B cell (primary cell): ENCODE data around the gene LKAAEAR1. TPM values are rescaled to one million over a fixed set of nuclear protein-coding genes. Genes with fewer than 3 reads are reported as not detected.

ENCODE experiments used
- ATAC-seq: fragments of 200-7000 bp; cut with Tn5 transposase; one replicate; pipeline ENCODE4 v1.10.0; 2021; ENCODE audit warnings: low read depth, mild to moderate bottlenecking, moderate number of reproducible peaks, moderate library complexity
- CTCF ChIA-PET: fragments of 350-600 bp; sonication (Branson Sonifier 250); formaldehyde crosslinking; loops from one replicate; lab custom pipeline; 2021; ENCODE audit warnings: antibody characterized with exemption, inconsistent platforms; lab: Charles Lee
- POLR2A ChIA-PET: fragments of 350-600 bp; sonication (Branson Sonifier 250); formaldehyde crosslinking; loops from one replicate; lab custom pipeline; 2021; ENCODE audit warnings: antibody characterized with exemption; lab: Charles Lee
- DNase-seq: peaks from one replicate; pipeline ENCODE4 v3.0.0; 2013
- H2AFZ ChIP-seq: 2 replicates; pipeline ENCODE4 v1.6.1; 2012; ENCODE audit warnings: mild to moderate bottlenecking, low read depth, low read length; ENCODE audit not compliant: insufficient read depth, poor library complexity, severe bottlenecking
- H3K27ac ChIP-seq, 2 donors: 1 replicate in 1 of 2; 2 replicates in 1 of 2; pipeline ENCODE4 v1.5.1; 2012 to 2013; ENCODE audit warnings: low read length in 2 of 2, mild to moderate bottlenecking in 2 of 2, moderate library complexity in 1 of 2
- H3K27me3 ChIP-seq, 4 experiments: fragments of 200-600 bp in 1 of 4; sonication (generic) in 1 of 4; replicated peaks in 1 of 4; 1 replicate in 2 of 4; 2 replicates in 2 of 4; pipeline versions ENCODE4 v1.6.1 to v1.7.0; 2013 to 2016; ENCODE audit warnings: low read length in 3 of 4, mild to moderate bottlenecking in 2 of 4, mixed read lengths in 1 of 4, moderate library complexity in 1 of 4; ENCODE audit not compliant: insufficient read depth in 4 of 4, control insufficient read depth in 3 of 4; ENCODE audit errors: control extremely low read depth in 1 of 4
- H3K36me3 ChIP-seq, 2 experiments: replicated peaks in 1 of 2; 1 replicate in 1 of 2; 2 replicates in 1 of 2; pipeline versions ENCODE4 v1.6.1 to v1.7.1; 2013; ENCODE audit warnings: low read length in 1 of 2; ENCODE audit not compliant: insufficient read depth in 2 of 2, control insufficient read depth in 1 of 2; ENCODE audit errors: control extremely low read depth in 1 of 2, extremely low read depth in 1 of 2
- H3K4me1 ChIP-seq, 2 donors: fragments of 200-600 bp in 1 of 2; sonication (generic) in 1 of 2; 1 replicate in 1 of 2; 2 replicates in 1 of 2; pipeline versions ENCODE4 v1.5.1 to v1.6.1; 2013 to 2017; ENCODE audit warnings: low read length in 2 of 2; ENCODE audit not compliant: control insufficient read depth in 2 of 2, insufficient read depth in 2 of 2
- H3K4me2 ChIP-seq: replicated peaks from 2 replicates; pipeline ENCODE3; 2012; ENCODE audit warnings: mild to moderate bottlenecking, low read depth, low read length; ENCODE audit not compliant: poor library complexity, severe bottlenecking
- H3K4me3 ChIP-seq, 5 experiments: fragments of 200-600 bp in 1 of 5; sonication (generic) in 1 of 5; 1 replicate in 3 of 5; 2 replicates in 2 of 5; pipeline versions ENCODE4 v1.5.1 to v1.7.0; 2011 to 2016; ENCODE audit warnings: low read length in 4 of 5, mild to moderate bottlenecking in 4 of 5, low read depth in 2 of 5, control low read depth in 1 of 5, moderate library complexity in 1 of 5; ENCODE audit not compliant: insufficient read depth in 1 of 5; ENCODE audit errors: control extremely low read depth in 1 of 5, extremely low read depth in 1 of 5
- H3K79me2 ChIP-seq: fragments of 200-600 bp; sonication (generic); one replicate; pipeline ENCODE4 v1.6.0; 2016; ENCODE audit warnings: low read length; ENCODE audit not compliant: control insufficient read depth, insufficient read depth
- H3K9ac ChIP-seq: fragments of 200-600 bp; sonication (generic); 2 replicates; pipeline ENCODE4 v1.6.1; 2017; ENCODE audit warnings: mild to moderate bottlenecking, low read length, moderate library complexity
- H3K9me3 ChIP-seq, 3 donors: one replicate each; pipeline versions ENCODE4 v1.6.1 to v1.7.1; 2013; ENCODE audit warnings: low read length in 2 of 3; ENCODE audit not compliant: control insufficient read depth in 2 of 3, insufficient read depth in 1 of 3; ENCODE audit errors: control extremely low read depth in 1 of 3
- H4K20me1 ChIP-seq: 2 replicates; pipeline ENCODE4 v1.6.0; 2012; ENCODE audit warnings: mild to moderate bottlenecking, low read length; ENCODE audit not compliant: insufficient read depth, control insufficient read depth, poor library complexity, severe bottlenecking
- H3K27ac Mint-ChIP-seq: one replicate; pipeline ENCODE4 v1.8.0; 2021; ENCODE audit warnings: mixed read lengths
- H3K27me3 Mint-ChIP-seq: one replicate; pipeline ENCODE4 v1.8.0; 2021; ENCODE audit warnings: mixed read lengths
- H3K4me1 Mint-ChIP-seq: one replicate; pipeline ENCODE4 v1.8.0; 2021; ENCODE audit warnings: mixed read lengths
- H3K4me3 Mint-ChIP-seq: one replicate; pipeline ENCODE4 v1.8.0; 2021; ENCODE audit warnings: mixed read lengths
- H3K9me3 Mint-ChIP-seq: one replicate; pipeline ENCODE4 v1.8.0; 2022; ENCODE audit warnings: mixed read lengths; ENCODE audit not compliant: insufficient read depth
- CTCF ChIP-seq: fragments of 200-600 bp; IDR thresholded peaks from one replicate; pipeline ENCODE4 v1.8.0; 2022; ENCODE audit warnings: antibody characterized with exemption, mild to moderate bottlenecking
- EZH2 ChIP-seq: IDR thresholded peaks from 2 replicates; pipeline ENCODE4 v1.6.1; 2012; ENCODE audit warnings: borderline replicate concordance, low read depth, mild to moderate bottlenecking, moderate library complexity, low read length; ENCODE audit not compliant: insufficient read depth, poor library complexity, severe bottlenecking
- WGBS: methylation state at CpG from one replicate; pipeline ENCODE4 v1.1.5; 2013; ENCODE audit warnings: missing lambda C conversion rate; ENCODE audit not compliant: insufficient coverage; 5-methylcytosine and 5-hydroxymethylcytosine counted together
- intact Hi-C: fragments of 100-400 bp; cut with micrococcal nuclease; formaldehyde crosslinking; loops from one replicate; pipeline ENCODE4 v1.10.0; 2022
- polyA plus RNA-seq: library from polyadenylated mRNA; depleted of rRNA; stranded (reverse); fragments of >200 nt; gene quantifications from 2 replicates; pipeline ENCODE4 v1.2.3, GENCODE V29; 2012
- total RNA-seq, 2 donors: library from RNA; stranded (reverse); fragments of 120-200 nt in 1 of 2; gene quantifications; 1 replicate in 1 of 2; 2 replicates in 1 of 2; pipeline versions ENCODE4 v1.2.3 to v1.2.4, GENCODE V29; 2013 to 2022

LKAAEAR1 gene
- total and polyA plus RNA-seq, 2 donors (not counting 1 experiment from before 2014, with no cell fraction given), result 1.9 TPM; not detected in 1

GRCh38 chr20:64049060-64049877 lies 34.9 kb downstream of the LKAAEAR1 start, which contains the start of gene SOX18:
SOX18 (minus strand) TSS chr20:64049639; CDS start chr20:64049516, 123 bp downstream.
- no peak for TF ChIP-seq CTCF
- Histone ChIP-seq H3K79me2 (no peaks in the 10 kb centered on the region), H4K20me1 (no peaks in the 10 kb centered on the region), H3K4me1 (peaks cover 9 to 11% of the 10 kb centered on the region in 2 donors), H3K9me3 (peaks cover 0 to 10% (median 0%) of the 10 kb centered on the region in 3 donors), H3K9ac (peak within 1 kb of the TSS; percentile 15), H3K27ac (no peak within 1 kb of the TSS), H3K4me2 (peak within 1 kb of the TSS; percentile 58), H3K4me3 (no peak within 1 kb of the TSS), H3K27me3 (peaks cover 0 to 66% (median 28%) of the 10 kb centered on the region in 4 experiments), H3K36me3 (no peaks in the 10 kb centered on the region), H2AFZ (no peak within 1 kb of the TSS)
- ChIA-PET CTCF (interaction anchor here (1.0 kb wide), 1 partner anchor 11 kb away, joined by 3 read pairs; no protein-coding TSS in a partner anchor), POLR2A (no interaction called here)
- 1% methylated on average over 85 of the region's 111 CpGs for WGBS
- H3K27ac Mint-ChIP-seq, result no peak within 1 kb of the TSS
- H3K4me3 Mint-ChIP-seq, result peak within 1 kb of the TSS; percentile 55
- no peak for ATAC-seq
- peaks cover 41% of the 10 kb centered on the region for H3K27me3 Mint-ChIP-seq
- no peaks in the 10 kb centered on the region for H3K9me3 Mint-ChIP-seq
- intact Hi-C loops, result no loop called here
- DNase-seq, result no peak
- H3K4me1 Mint-ChIP-seq, result peaks cover 8% of the 10 kb centered on the region

GRCh38 chr20:64048402-64049044 lies 35.7 kb downstream of the LKAAEAR1 start:
- no peak overlapping the region for H3K4me3 Mint-ChIP-seq

More at GRCh38 chr20:64048402-64049044, 35.7 kb downstream of the LKAAEAR1 start:
- Histone ChIP-seq H3K4me1 (peaks cover 9 to 11% of the 10 kb centered on the region in 2 donors), H3K4me3 (no peak overlapping the region), H3K79me2 (no peaks in the 10 kb centered on the region), H3K36me3 (no peaks in the 10 kb centered on the region), H3K9me3 (peaks cover 0 to 10% (median 0%) of the 10 kb centered on the region in 3 donors), H3K9ac (no peak overlapping the region), H3K4me2 (peak overlapping the region; percentile 35), H3K27me3 (peaks cover 0 to 59% (median 24%) of the 10 kb centered on the region in 4 experiments), H2AFZ (no peak overlapping the region), H3K27ac (no peak overlapping the region), H4K20me1 (no peaks in the 10 kb centered on the region)
- DNase-seq (no peak), ATAC-seq (no peak)
- TF ChIP-seq EZH2, result no peak
- no peak for TF ChIP-seq CTCF
- peaks cover 8% of the 10 kb centered on the region for H3K4me1 Mint-ChIP-seq
- H3K27me3 Mint-ChIP-seq, result peaks cover 42% of the 10 kb centered on the region
- CTCF ChIA-PET, result interaction anchor here (1.0 kb wide), 1 partner anchor 10 kb away, joined by 3 read pairs; no protein-coding TSS in a partner anchor
- WGBS, result 35% methylated on average over 90 of the region's 101 CpGs
- POLR2A ChIA-PET, result no interaction called here
- intact Hi-C loops, result no loop called here
- H3K9me3 Mint-ChIP-seq, result no peaks in the 10 kb centered on the region
- no peak overlapping the region for H3K27ac Mint-ChIP-seq
